Measurements from ENCODE around the gene MYLK. TPM values are rescaled to one million over a fixed set of nuclear protein-coding genes. Genes with fewer than 3 reads are reported as not detected.
A peak's percentile ranks its signal among the peaks of the same experiment; 100 is the strongest.

Gene MYLK
- total RNA-seq, 1 experiment from 2014 or later: 20.5 TPM

DNA sequence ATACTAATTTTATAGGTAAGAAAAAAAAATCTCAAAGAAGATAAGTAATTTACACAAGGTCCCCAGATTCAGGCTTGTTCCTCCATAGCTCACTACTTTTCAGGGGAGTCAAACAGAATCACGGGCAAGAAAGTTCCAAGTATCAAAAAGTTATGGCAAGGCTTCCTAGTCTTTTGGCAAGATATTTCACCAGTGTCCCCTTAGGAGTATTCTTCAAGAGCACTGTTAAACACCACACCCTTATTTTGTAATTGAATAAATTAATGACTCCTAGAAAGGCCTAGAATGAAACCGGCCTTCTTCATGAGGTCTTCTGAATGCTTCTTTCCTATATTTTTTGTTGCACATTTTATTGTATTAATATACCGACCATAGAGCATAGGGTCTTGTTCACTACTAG is 109.7 kb downstream of the MYLK start:
- DNase-seq (ENCODE audit: low spot score): no peak

DNA sequence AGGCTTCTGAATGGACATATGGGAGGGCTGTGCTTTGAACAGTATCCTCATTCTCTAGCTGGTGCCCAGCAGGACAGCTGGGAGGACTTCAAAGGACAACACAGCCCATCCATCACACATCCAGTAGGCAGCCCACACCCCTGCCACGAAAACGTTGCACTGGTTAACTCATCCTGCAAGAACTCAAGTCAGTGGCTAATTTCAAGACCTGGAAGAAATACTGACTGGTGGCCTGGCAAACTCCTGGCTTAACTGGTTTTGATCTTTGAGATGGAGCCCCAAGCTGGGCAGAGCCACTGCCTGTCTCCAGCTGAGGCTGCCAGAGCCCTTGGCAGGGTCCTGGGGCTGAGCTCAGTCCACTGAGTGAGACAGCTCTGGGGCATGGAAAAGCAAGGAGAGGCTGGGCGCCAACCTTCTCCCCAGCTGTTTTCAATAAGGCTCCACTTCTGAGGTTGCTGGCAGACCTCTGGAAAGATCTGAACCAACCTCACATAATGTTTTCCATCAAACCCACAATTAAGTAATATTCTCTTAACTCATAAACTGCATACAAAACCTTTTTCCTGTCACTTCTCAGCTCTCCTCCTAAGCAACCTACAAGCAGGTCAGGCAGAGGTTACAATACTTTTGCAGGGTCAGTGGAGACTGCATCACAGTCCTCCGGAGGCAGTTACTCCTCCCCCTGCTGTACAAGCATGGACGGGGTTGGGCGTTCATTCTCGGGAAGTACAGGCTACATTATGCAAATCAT is 110.3 kb downstream of the MYLK start:
- DNase-seq (ENCODE audit: low spot score): no peak

DNA sequence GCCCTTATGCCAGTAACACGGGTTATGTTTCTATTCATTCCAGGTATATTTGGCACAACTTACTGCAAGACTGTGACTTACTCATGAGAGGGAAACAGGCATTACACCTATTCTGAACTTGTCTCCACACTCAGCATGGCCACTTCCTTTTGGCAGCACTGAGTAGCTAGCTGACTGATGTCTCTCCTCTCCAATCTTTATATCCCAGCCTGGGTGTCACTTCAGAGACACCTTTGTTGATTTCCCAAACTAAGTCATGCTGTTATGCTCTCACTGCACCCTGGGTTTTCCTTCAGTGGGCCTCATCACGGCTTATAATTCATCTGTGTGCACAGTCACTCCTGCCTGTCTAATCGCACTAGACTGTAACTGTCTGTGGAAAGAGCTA is 114.8 kb downstream of the MYLK start:
- DNase-seq (ENCODE audit: low spot score): no peak

DNA sequence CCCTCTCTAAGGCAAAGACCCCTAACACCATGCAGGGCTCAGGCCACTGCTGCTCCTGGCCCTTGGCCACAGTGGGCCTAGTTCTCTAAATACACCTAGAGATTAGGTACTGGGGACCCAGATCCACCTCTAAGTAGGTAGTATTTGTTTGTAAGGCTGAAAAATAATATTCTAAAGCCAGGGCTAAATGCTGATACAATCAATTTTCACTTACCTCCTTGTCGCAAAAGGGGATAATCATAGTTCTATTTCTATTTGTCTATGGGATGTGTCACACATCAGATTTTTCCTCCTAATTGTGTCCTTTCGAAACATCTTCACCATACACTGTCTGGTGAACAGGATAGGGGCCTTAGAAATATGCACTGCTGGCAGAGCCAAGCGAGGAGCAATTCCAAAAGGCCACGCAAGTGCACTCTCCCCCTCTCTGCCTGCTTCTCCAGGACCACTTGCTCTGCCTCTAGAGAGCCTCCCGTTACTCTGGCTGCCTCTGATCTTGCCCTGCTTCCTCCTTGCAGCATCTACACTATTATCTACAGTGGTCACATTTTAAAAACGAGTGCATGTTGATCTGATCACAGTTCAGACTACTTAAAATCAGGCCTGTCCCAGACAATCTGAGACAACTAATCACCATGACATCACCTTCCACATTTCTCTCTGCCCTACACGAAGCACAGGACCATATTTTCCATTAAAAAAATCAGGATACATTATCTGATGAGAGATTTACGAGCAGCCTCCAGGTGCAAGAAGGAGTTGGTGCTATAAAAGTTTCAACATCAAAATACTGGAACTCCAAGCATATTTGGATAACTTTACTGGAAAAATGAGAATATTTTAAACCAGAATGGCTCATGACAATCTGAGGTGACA is 115.4 kb downstream of the MYLK start:
- no peak for DNase-seq (ENCODE audit: low spot score)

DNA sequence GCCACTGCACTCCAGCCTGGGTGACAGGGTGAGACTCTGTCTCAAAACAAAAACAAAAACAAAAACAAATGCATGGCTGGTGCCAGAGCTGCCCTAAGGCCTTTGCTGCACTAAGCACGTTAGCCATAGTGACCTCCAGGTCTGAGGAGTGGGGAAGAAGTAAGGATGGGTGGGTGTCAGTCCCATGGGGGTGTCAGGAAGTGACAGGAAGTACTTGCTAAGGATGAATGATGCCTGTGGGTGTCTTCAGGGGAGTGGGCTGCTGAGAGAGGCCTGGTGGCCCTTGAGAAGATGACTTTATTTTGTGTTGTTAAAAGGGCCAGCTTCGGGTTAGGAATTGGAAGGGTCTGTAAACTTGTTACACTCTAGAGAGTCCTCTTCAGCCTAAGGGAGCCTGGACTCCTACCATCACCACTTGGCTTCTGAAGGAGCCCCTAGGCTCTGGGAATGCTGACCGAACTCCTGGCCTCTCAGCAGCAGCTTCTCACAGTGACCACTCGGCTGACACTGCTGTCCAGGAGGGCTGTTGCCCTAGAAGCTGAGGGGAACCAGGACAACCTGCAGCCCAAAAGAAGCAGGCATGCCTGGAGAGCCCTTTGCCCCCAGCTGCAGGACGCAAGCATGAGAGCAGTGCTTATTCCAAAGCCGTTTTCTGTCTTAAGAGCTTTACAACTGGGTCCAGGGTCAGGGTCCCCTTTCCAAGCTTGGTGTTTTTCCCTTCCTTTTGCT is 116.4 kb downstream of the MYLK start:
- no peak for DNase-seq (ENCODE audit: low spot score)

DNA sequence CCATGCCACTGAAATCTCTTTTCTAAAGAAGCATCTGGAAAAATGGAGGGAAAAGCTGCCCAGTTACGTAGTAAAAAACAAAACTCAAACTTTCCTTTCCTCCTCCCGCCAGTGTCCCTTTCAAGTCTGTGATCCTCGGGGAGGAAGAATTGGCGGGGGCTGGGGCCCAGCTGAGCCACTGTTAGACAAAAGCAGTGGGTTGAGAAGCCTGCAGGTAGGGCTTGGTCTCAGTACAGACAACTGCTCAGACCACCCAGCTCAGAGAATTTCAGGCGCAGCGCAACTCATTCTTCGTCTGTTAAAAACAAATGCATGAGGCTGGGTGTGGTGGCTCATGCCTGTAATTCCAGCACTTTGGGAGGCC is 117.1 kb downstream of the MYLK start:
- no peak for DNase-seq (ENCODE audit: low spot score)

DNA sequence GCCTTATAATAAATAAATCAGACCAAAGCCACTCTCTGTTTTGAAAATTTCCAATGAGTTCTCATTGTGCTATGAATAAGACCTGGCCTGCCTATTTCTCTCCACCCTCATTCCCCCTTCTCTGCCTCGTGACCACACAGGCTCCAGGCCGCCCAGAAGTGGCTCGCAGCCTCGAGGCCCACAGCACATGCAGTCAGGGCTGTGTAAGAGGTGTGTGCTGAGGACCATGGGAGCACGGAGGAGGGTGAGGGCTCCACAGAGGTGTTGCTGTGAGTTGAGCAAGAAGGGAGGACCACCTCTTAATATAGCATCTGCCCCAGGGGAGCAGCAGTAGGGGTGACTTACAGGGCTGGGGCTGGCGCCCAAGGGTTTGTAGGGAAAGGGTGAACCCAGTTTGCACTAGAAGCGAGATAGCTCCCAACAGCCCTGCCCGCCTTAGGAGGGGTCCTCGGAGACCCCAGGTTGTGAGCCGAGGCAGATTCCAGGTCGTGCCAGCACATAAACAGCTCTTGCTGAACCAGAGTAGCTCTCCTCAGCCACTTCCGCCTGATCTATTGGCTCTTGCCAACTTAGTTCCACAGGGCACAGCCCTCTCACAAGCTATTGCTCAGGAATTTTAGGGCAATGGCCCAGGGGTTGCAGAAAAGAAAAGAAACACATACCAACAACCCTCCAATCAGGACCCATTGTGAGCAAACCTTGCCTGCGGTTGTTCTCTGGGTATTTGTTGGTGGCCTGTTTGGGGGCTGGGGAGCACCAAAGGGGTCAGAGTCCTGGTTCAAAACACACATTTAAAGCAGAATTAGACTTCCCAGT is 117.7 kb downstream of the MYLK start:
- no peak for DNase-seq (ENCODE audit: low spot score)

DNA sequence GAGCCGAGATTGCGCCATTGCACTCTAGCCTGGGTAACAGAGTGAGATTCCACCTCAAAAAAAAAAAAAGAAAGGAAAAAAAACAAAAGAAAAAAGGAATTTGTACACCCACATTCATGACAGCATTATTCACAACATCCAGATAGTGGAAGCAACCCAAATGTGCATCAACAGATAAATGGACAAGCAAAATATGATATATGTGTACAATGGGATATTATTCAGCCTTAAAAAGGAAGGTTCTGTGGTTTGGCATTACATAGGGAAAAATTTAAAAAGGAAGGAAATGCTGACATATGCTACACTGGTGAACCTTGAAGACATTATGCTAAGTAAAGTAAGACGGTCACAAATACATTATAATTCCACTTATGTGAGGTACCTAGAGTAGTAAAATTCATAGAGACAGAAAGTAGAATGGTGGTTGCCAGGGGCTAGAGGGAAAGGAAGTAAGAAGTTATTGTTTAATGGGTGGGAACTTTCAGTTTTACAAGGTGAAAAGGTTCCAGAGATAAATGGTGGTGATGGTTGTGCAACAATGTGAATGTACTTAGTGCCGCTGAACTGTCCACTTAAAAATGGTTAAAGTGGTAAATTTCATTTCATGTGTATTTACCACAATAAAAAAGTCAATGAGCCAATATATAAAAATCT is 118.5 kb downstream of the MYLK start:
- DNase-seq (ENCODE audit: low spot score): peak; percentile 25

DNA sequence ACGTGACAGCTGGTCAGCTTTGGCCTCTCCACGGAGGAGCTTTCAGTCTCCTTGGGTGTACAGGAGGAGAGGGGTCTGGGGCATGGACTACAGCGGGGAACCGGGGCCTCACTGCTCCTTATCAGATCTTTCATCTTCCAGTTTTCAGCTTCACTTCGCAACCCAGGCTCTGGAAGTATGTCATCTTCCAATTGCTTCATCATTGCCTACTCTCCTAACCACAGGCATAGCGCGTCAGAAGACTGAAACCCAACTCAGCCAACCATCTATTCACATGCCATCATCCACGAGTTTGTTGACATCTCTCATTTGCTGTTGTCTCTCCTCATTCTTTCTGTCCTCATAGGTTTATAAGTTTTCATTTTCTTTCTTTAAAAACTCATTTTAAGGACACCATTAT is 119.5 kb downstream of the MYLK start:
- DNase-seq (ENCODE audit: low spot score): no peak

DNA sequence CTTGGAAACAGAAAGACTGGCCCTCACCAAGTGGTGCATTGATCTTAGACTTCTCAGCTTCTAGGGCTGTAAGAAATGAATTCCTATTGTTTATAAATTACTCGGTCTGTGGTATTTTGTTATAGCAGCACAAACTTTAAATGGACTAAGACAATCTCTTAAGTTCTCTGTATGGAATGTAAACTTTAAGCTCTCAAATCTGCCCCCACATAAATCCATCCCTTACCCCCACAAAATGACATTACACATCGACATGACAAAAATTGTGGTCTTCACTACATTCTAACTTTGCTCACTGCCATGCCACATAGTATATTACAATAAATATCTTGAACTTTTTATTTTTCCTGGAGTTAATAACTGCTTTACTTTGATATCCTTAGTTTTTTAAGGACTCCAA is 121.3 kb downstream of the MYLK start:
- DNase-seq (ENCODE audit: low spot score): no peak

DNA sequence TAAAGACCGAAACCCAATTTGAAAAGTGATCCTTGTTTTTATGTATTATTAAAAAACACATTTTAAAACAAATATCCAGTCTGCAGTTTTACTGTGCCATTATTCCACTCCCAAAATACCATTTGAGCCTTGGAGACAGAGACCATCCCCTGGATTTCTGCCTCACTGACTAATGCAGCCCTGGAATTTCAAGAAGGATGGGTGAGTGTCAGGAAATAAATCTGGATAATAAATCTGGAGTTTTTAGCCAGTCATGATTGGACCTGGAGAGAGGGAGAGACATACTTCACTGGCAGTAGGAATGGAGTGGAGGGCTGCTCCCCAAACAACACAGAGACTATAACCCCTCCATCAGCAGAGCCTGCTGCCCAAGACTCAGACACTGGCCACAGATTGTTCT is 123.3 kb downstream of the MYLK start:
- no peak for DNase-seq (ENCODE audit: low spot score)

DNA sequence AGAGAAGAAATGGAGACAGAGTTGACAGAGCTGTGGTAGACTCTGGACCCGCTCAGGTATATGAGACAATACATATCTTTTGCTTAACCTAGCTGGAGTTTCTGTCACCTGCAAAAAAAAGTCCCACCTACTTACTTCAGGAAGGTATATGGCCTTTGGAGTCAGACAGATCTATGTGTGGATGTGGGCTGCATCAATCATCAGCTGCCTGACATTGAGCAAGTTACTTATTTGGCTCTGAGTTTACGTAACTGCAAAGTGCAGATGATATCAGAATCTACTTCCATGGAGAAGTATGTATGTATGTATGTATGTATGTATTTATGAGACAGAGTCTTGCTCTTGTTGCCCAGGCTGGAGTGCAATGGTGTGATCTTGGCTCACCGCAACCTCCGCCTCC is 124.3 kb downstream of the MYLK start:
- no peak for DNase-seq (ENCODE audit: low spot score)

DNA sequence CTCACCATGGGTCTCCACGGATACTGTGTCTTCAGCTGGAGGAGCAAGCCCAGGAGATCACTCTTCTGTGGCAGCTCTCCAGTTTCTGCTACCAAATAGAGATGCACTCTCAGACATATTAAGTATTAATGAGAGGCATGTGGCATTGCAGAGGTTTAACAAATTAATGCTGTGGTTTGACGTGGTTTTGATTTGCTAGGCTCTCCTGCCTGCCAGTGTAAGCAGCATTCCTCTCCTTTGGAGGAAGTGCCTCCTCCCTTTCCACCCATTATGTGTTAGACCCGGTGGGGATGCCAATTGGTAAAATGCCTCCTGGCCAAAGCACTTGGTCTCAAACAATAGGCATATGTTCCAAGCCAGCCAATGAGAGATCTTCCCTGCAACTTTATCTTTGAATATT is 124.8 kb downstream of the MYLK start:
- no peak for DNase-seq (ENCODE audit: low spot score)

DNA sequence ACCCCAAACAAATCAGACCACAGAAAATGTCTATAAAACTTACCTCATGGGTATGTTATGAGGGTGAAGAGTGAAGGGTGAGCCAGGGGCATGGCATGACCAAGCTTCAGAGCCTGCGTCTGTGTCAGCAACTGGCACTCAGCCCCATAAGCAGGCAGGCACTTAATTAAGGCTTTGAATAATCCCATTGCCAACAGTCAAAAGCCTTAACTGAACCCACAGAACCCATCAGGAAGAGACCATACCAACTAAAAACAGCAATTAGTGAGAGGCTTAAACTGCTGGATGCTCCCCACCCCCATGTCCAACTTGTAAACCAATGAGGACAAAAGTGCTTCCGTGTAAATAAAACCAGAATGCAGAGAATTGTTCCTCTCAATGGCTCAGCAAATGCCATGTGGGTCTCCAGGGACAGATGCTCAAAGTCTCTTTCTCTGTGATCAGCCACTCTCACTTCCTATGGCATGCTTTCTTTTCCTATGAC is 126.0 kb downstream of the MYLK start:
- peak; percentile 76 for DNase-seq (ENCODE audit: low spot score)

DNA sequence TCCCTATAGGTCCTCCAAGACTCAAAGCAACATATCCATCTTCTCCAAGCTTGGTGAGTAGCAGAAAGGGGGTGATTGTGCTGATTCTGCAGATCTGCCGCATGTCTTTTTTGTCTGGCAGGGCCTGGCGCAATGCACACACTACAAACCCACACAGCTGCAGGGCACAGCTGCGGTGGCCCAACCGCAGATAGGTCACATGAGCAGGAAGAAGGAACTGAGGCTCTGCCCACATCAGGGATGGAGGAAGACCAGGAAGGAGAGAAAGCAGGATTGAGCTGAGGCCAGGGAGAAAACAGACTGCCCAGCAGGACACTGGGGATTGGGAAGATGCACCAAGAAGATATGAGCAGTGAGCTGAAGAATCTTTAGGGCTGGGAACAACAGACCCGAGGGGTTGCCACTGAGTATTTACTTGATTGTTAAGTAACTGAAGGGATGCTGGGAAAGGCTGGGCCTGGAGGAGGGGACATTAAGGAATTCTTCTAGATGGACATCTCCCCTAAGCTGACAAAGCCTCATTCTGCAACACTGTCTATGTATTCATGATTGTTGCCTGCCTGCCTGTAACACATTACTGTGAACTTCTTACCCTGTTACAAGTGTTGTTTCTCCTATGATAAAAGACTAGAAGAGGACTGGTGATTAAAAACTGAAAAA is 126.7 kb downstream of the MYLK start:
- DNase-seq (ENCODE audit: low spot score): peak; percentile 86

DNA sequence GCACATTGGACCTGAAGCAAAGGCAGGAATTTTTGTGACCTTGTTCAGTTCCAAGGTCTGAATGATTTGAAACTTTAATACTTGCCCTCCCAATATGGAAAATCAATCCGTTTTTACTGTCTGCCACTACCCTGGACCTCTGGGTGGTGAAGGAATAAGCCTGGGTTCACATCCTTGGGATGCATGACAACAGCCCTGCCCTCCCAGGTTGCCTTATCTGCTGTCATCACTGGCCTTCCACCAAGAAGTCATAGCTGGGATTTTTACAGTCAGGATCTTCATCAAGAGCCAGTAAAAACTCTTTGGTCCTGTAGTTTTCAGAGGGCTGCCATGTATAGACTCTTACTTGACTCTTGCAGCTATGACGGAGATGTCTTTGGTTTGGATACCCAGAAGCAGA is 128.6 kb downstream of the MYLK start:
- DNase-seq (ENCODE audit: low spot score): no peak

DNA sequence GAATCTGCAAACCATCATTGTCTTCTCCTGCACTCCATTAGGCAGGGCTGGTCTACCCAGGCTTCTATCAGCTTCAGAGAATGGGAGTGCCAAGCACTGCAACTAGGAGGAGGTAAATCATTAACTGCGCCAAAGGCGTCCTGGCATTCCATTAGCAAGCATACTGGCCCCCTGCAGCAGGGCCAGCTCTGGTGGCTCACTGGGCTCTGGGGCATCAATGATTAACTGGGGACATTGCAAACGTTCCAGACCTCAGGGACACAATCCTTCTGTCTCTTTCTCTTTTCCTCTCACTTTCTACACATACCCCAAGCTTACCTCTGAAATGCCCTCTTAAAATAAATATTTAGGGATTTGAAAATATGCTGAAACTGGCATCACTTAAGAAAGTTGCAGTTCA is 129.0 kb downstream of the MYLK start:
- DNase-seq (ENCODE audit: low spot score): peak; percentile 96

DNA sequence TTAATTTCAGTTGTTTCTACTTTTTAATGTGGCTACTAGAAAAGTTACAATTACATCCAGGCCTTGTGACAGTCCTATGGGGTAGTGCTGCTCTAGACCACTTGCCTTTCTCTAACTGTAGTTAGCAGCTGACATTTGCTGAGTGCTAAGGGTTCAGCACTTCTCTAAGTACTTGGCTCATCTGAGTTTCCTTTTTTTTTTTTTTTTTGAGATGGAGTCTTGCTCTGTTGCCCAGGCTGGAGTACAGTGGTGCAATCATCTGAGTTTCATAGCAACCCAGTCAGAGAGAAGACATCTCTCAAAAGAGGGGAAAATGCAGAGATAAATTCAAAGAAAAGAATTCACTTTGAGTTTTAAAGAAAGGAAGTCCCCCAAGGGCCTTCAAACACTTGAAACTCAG is 130.8 kb downstream of the MYLK start:
- no peak for DNase-seq (ENCODE audit: low spot score)

DNA sequence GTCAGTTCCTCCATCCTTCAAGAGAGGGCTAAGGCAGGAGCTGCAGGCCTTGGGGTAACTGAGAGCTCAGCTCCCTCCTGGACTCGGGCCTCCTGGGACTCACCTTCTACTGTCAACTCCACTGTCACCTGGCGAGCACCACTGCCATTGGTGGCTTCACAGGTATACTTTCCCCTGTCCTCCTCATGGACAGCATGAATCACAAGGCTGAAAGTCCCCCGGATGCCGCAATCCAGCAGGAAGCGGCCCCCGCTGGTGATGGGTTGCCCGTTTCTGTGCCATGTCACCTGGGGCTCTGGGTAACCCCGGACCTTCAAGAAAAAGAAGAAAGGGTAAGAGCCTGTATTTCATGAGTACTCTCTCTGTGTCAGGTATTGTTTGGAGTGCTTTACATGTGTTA is 131.9 kb downstream of the MYLK start:
- no peak for DNase-seq (ENCODE audit: low spot score)

DNA sequence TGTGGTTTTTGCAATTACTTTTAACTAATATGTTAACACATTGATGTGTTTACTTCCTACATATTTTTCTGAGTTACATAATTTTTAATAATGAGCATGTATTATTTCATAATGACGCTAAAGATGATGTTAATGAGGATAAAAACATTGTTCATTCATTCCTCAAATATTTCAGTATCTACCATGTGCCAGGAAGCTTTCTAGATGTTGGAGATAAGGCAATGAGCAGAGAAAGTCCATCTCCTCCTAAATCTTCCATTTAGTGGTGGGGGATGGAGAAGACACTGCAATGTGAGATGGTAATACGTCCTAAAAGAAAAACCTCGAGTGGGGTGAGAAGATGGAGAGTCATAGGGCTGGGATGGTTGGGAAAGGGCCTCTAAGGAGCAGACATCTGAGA is 132.7 kb downstream of the MYLK start:
- DNase-seq (ENCODE audit: low spot score): no peak
